Measurements from ENCODE around the gene TMCC2.

Gene TMCC2

GRCh38 chr1:205303247-205303888, 75.6 kb downstream of the TMCC2 start:
- Histone ChIP-seq H3K4me1 (ENCODE audit: insufficient read depth, low read length) (peaks cover 48% of the 10 kb centered on the region), H2AFZ (ENCODE audit: low read depth, low read length) (no peak overlapping the region), H3K36me3 (ENCODE audit: insufficient read depth, low read length) (peaks cover 58% of the 10 kb centered on the region), H3K9me3 (ENCODE audit: low read length) (no peaks in the 10 kb centered on the region), H3K4me3 (ENCODE audit: low read length) (no peak overlapping the region), H3K27me3 (ENCODE audit: insufficient read depth, low read length) (no peaks in the 10 kb centered on the region)

GRCh38 chr1:205304046-205304694, 76.4 kb downstream of the TMCC2 start:
- Histone ChIP-seq H3K9me3 (ENCODE audit: low read length) (no peaks in the 10 kb centered on the region), H3K27me3 (ENCODE audit: insufficient read depth, low read length) (no peaks in the 10 kb centered on the region), H3K36me3 (ENCODE audit: insufficient read depth, low read length) (peaks cover 66% of the 10 kb centered on the region), H3K4me1 (ENCODE audit: insufficient read depth, low read length) (peaks cover 41% of the 10 kb centered on the region), H3K4me3 (ENCODE audit: low read length) (no peak overlapping the region), H2AFZ (ENCODE audit: low read depth, low read length) (no peak overlapping the region)

GRCh38 chr1:205304695-205305070, 76.9 kb downstream of the TMCC2 start:
- Histone ChIP-seq H3K4me1 (ENCODE audit: insufficient read depth, low read length) (peaks cover 41% of the 10 kb centered on the region), H3K9me3 (ENCODE audit: low read length) (no peaks in the 10 kb centered on the region), H2AFZ (ENCODE audit: low read depth, low read length) (no peak overlapping the region), H3K36me3 (ENCODE audit: insufficient read depth, low read length) (peaks cover 70% of the 10 kb centered on the region), H3K27me3 (ENCODE audit: insufficient read depth, low read length) (no peaks in the 10 kb centered on the region), H3K4me3 (ENCODE audit: low read length) (no peak overlapping the region)

GRCh38 chr1:205306929-205307566, 79.3 kb downstream of the TMCC2 start:
- no peak overlapping the region for H3K4me3 ChIP-seq (ENCODE audit: low read length)
- H3K4me1 ChIP-seq (ENCODE audit: insufficient read depth, low read length), result peaks cover 33% of the 10 kb centered on the region
- H3K36me3 ChIP-seq (ENCODE audit: insufficient read depth, low read length), result peaks cover 94% of the 10 kb centered on the region
- no peaks in the 10 kb centered on the region for H3K27me3 ChIP-seq (ENCODE audit: insufficient read depth, low read length)
- H2AFZ ChIP-seq (ENCODE audit: low read depth, low read length), result no peak overlapping the region
- H3K9me3 ChIP-seq (ENCODE audit: low read length), result no peaks in the 10 kb centered on the region

GRCh38 chr1:205309741-205310140, 82.0 kb downstream of the TMCC2 start:
- Histone ChIP-seq H3K4me3 (ENCODE audit: low read length) (no peak overlapping the region), H2AFZ (ENCODE audit: low read depth, low read length) (no peak overlapping the region), H3K9me3 (ENCODE audit: low read length) (no peaks in the 10 kb centered on the region), H3K36me3 (ENCODE audit: insufficient read depth, low read length) (peaks cover 73% of the 10 kb centered on the region), H3K4me1 (ENCODE audit: insufficient read depth, low read length) (peaks cover 35% of the 10 kb centered on the region), H3K27me3 (ENCODE audit: insufficient read depth, low read length) (no peaks in the 10 kb centered on the region)

GRCh38 chr1:205310976-205311704, 83.4 kb downstream of the TMCC2 start:
- Histone ChIP-seq H3K9me3 (ENCODE audit: low read length) (no peaks in the 10 kb centered on the region), H3K27me3 (ENCODE audit: insufficient read depth, low read length) (no peaks in the 10 kb centered on the region), H3K4me1 (ENCODE audit: insufficient read depth, low read length) (peaks cover 45% of the 10 kb centered on the region), H3K4me3 (ENCODE audit: low read length) (no peak overlapping the region), H3K36me3 (ENCODE audit: insufficient read depth, low read length) (peaks cover 62% of the 10 kb centered on the region), H2AFZ (ENCODE audit: low read depth, low read length) (no peak overlapping the region)

- Histone ChIP-seq H3K36me3 (ENCODE audit: insufficient read depth, low read length) (peaks cover 54% of the 10 kb centered on the region), H3K4me3 (ENCODE audit: low read length) (peak overlapping the region; percentile 40), H3K4me1 (ENCODE audit: insufficient read depth, low read length) (peaks cover 63% of the 10 kb centered on the region), H3K27me3 (ENCODE audit: insufficient read depth, low read length) (no peaks in the 10 kb centered on the region), H2AFZ (ENCODE audit: low read depth, low read length) (no peak overlapping the region), H3K9me3 (ENCODE audit: low read length) (no peaks in the 10 kb centered on the region)
Measured at GRCh38 chr1:205312866-205313562, 85.3 kb downstream of the TMCC2 start.

- H3K4me3 ChIP-seq (ENCODE audit: low read length), result peak overlapping the region; percentile 40
- H3K36me3 ChIP-seq (ENCODE audit: insufficient read depth, low read length), result peaks cover 54% of the 10 kb centered on the region
- no peaks in the 10 kb centered on the region for H3K27me3 ChIP-seq (ENCODE audit: insufficient read depth, low read length)
- H3K9me3 ChIP-seq (ENCODE audit: low read length), result no peaks in the 10 kb centered on the region
- no peak overlapping the region for H2AFZ ChIP-seq (ENCODE audit: low read depth, low read length)
- H3K4me1 ChIP-seq (ENCODE audit: insufficient read depth, low read length), result peaks cover 71% of the 10 kb centered on the region
Measured at GRCh38 chr1:205313563-205314308, 86.0 kb downstream of the TMCC2 start.

- peaks cover 48% of the 10 kb centered on the region for H3K36me3 ChIP-seq (ENCODE audit: insufficient read depth, low read length)
- no peak overlapping the region for H3K4me3 ChIP-seq (ENCODE audit: low read length)
- H2AFZ ChIP-seq (ENCODE audit: low read depth, low read length), result no peak overlapping the region
- H3K4me1 ChIP-seq (ENCODE audit: insufficient read depth, low read length), result peaks cover 83% of the 10 kb centered on the region
- no peaks in the 10 kb centered on the region for H3K9me3 ChIP-seq (ENCODE audit: low read length)
- no peaks in the 10 kb centered on the region for H3K27me3 ChIP-seq (ENCODE audit: insufficient read depth, low read length)
Measured at GRCh38 chr1:205315008-205315618, 87.4 kb downstream of the TMCC2 start.

- H3K4me3 ChIP-seq (ENCODE audit: low read length), result no peak overlapping the region
Measured at GRCh38 chr1:205316161-205316566, 88.4 kb downstream of the TMCC2 start.

GRCh38 chr1:205317311-205317917, 89.7 kb downstream of the TMCC2 start:
- H3K27me3 ChIP-seq (ENCODE audit: insufficient read depth, low read length), result no peaks in the 10 kb centered on the region
- H3K36me3 ChIP-seq (ENCODE audit: insufficient read depth, low read length), result peaks cover 25% of the 10 kb centered on the region
- no peak overlapping the region for H2AFZ ChIP-seq (ENCODE audit: low read depth, low read length)
- peak overlapping the region; percentile 67 for H3K4me3 ChIP-seq (ENCODE audit: low read length)
- H3K9me3 ChIP-seq (ENCODE audit: low read length), result no peaks in the 10 kb centered on the region
- peaks cover 73% of the 10 kb centered on the region for H3K4me1 ChIP-seq (ENCODE audit: insufficient read depth, low read length)

More at GRCh38 chr1:205316161-205316566, 88.4 kb downstream of the TMCC2 start:
- no peaks in the 10 kb centered on the region for H3K9me3 ChIP-seq (ENCODE audit: low read length)
- no peak overlapping the region for H2AFZ ChIP-seq (ENCODE audit: low read depth, low read length)
- H3K4me1 ChIP-seq (ENCODE audit: insufficient read depth, low read length), result peaks cover 79% of the 10 kb centered on the region
- H3K36me3 ChIP-seq (ENCODE audit: insufficient read depth, low read length), result peaks cover 38% of the 10 kb centered on the region
- no peaks in the 10 kb centered on the region for H3K27me3 ChIP-seq (ENCODE audit: insufficient read depth, low read length)

Data from neuron (in vitro differentiated cells).